ENCODE measurements around the gene TPRX1.
A peak's percentile ranks its signal among the peaks of the same experiment; 100 is the strongest.
"Not testable (repeated sequence)": the region's sequence is repeated elsewhere in the genome, so short reads cannot be mapped to it uniquely, and the experiment has no call there.

TPRX1 gene

DNA sequence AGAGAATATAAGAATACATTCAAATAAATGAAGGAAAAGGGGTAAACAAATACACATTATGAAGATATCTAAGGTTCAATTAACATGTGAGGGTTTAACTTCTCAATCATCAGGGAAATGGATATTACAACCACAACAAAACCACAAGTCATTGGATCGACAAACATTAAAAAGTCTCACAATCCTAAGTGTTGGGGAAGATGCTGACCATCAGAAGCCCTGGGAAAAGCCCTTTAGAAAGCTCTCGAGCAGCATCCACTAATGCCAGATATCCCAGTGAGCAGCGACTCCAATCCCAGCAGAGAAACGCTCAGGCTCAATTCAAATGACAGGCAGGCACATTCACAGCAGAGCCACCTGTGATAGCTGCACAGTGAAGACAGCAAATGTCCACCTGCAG is 3.1 kb downstream of the TPRX1 start:
- DNase-seq (ENCODE audit: low read depth) = no peak

- no peak for DNase-seq (ENCODE audit: low read depth)
Measured at GRCh38 chr19:47798904-47799266, 5.5 kb downstream of the TPRX1 start.

GRCh38 chr19:47797996-47798903 is 6.1 kb downstream of the TPRX1 start:
- no peak for DNase-seq (ENCODE audit: low read depth)

GRCh38 chr19:47796785-47797184 is 7.6 kb downstream of the TPRX1 start:
- no peak for DNase-seq (ENCODE audit: low read depth)

DNA sequence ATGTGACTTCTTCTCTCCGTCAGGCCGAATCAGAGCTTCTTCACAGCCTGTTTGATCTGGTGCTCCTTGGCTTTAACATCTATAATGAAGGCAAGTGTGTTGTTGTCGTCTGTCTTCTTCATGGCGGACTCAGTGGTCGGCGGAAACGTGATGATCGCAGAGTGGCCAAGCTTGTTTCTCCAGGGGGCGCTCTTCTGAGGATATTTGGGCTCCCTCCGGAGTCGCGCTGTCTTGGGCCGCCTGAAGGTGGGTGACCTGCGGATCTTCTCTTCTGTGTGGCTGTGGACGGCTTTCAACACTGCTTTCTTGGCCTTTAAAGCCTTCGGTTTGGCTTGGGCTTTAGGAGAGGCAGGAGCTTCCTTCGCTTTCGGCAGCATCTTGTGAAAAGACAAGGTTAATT is 9.8 kb downstream of the TPRX1 start:
- no peak for DNase-seq (ENCODE audit: low read depth)

- DNase-seq (ENCODE audit: low read depth) = no peak
Measured at GRCh38 chr19:47792616-47793015, 11.7 kb downstream of the TPRX1 start.

- no peak for DNase-seq (ENCODE audit: low read depth)
Measured at GRCh38 chr19:47790398-47790814, 13.9 kb downstream of the TPRX1 start.

GRCh38 chr19:47789811-47790210 is 14.5 kb downstream of the TPRX1 start:
- DNase-seq (ENCODE audit: low read depth) = not testable (repeated sequence)

- not testable (repeated sequence) for DNase-seq (ENCODE audit: low read depth)
Measured at GRCh38 chr19:47787307-47787706, 17.0 kb downstream of the TPRX1 start.

DNA sequence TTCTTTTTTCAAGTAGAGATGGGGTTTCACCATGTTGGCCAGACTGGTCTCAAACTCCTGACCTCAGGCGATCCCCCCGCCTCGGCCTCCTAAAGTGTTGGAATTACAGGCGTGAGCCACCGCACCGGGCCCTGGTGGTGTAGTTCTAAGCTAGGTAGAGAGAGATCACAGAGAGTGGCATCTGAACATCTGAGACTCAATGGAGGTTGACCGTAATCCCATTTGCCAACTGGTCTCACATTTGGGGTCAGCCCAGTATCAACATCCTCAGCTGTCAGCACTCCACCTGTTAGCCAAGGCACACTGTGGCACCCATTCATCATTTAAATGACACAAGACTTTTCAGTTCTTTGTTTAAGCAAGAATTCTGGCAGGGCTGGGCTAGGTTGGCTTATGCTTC is 17.8 kb downstream of the TPRX1 start:
- DNase-seq (ENCODE audit: low read depth) = no peak

GRCh38 chr19:47781590-47782262 is 22.6 kb downstream of the TPRX1 start:
- DNase-seq (ENCODE audit: low read depth) = no peak

GRCh38 chr19:47780215-47780551 is 24.2 kb downstream of the TPRX1 start:
- DNase-seq (ENCODE audit: low read depth) = no peak

DNA sequence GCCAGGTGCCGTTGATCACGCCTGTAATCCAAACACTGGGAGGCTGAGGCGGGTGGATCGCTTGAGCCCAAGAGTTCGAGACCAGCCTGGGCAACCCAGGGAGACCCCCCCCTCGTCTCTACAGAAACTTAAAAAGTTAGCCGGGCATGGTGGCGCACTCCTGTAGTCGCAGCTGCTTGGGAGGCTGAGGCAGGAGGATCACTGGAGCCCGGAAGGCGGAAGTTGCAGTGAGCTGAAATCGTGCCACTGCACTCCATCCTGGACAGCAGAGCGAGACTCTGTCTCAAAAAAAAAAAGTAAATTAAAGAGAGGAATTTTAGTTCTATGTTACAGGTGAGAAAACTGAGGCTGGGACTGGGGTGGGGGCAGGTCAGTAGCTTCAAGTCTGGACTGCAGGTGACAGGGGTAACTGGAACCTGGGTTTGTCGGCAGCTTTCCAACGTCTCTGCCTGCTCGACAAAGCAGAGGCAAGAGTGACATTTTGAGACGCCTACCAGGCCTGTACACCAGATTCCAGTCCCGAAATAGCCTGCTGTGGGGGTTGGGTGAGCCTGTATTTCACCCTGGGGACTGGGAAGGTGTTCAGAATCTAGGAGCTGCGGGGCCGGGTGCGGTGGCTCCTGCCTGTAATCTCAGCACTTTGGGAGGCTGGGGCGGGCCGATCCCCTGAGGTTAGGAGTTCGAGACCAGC is 24.7 kb downstream of the TPRX1 start:
- no peak for DNase-seq (ENCODE audit: low read depth)

DNA sequence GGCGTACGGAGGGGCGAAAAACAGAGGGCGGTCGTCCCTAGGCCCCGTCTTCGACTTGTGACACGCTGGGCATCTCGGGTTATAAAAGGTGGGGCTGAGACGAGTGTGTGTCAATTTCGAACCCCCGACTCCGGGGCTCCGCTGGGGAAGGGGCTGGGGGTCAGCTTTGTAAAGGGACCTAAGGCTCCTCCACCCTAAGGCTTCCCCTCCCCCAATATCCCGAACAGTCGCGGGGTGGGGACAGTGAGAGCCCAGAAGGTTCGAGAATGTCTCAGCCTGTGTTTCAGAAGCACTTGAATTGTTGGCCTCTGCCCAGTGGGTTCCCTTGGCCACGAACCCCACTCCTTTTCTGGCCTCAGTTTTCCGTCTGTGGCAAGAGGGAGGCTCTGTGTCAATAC is 25.4 kb downstream of the TPRX1 start:
- DNase-seq (ENCODE audit: low read depth) = no peak

- DNase-seq (ENCODE audit: low read depth) = peak; percentile 54
Measured at GRCh38 chr19:47778049-47778953, 26.1 kb downstream of the TPRX1 start, which contains the start of gene SELENOW. TSS of gene SELENOW (plus strand) at chr19:47778703. CDS start at chr19:47778786, 83 bp downstream.

GRCh38 chr19:47777245-47778048 is 26.9 kb downstream of the TPRX1 start:
- not testable (repeated sequence) for DNase-seq (ENCODE audit: low read depth)

DNA sequence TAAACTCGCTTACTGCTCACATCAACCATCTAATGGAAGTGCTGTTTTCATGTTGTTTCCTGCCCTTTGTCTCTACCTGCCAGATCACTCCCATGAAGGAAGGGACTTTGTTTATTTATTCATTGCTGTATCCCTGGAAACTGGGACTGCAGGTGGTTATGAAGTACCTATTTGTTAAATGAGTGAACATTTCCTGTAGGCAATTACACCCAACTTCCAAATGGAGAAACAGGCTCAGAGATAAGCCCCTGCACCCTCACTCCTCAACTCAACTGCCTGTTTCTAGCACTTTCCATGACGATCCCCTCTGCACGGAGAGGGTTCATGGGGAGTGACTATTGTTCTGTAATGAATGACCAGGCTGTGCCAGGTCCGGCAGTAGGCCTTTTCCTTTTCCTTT is 27.8 kb downstream of the TPRX1 start:
- DNase-seq (ENCODE audit: low read depth) = no peak

- DNase-seq (ENCODE audit: low read depth) = not testable (repeated sequence)
Measured at GRCh38 chr19:47771291-47771690, 33.1 kb downstream of the TPRX1 start.

DNA sequence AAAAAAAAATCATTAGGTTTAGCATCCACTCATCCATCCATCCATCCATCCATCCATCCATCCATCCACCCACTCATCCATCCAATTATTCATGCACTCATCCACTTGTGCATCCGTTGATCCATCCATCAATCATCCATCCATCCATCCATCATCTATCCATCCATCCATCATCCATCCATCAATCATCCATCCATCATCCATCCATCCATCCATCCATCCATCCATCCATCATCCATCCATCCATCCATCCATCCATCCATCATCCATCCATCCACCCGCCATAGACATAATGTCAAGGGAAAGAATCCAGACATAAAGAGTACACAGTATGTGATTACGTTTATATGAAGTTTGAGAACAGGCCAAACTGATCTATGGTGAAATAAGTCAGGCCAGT is 34.8 kb downstream of the TPRX1 start:
- no peak for DNase-seq (ENCODE audit: low read depth)

GRCh38 chr19:47768604-47769003 is 35.7 kb downstream of the TPRX1 start:
- no peak for DNase-seq (ENCODE audit: low read depth)

GRCh38 chr19:47767349-47767748 is 37.0 kb downstream of the TPRX1 start:
- no peak for DNase-seq (ENCODE audit: low read depth)

Measured in HS-27A (cell line).